K562 (cell line): Measurements from ENCODE around the gene AGO3. TPM values are rescaled to one million over a fixed set of nuclear protein-coding genes. Genes with fewer than 3 reads are reported as not detected.
A peak's percentile ranks its signal among the peaks of the same experiment; 100 is the strongest.

Experiments used
- ATAC-seq: fragments of 200-7000 bp; cut with Tn5 transposase; 3 replicates; pipeline ENCODE4 v1.9.1; 2020; ENCODE audit warnings: moderate library complexity
- BruUV-seq: library from RNA; stranded (reverse); fragments of 400-500 nt; replicated peaks from 2 replicates; lab custom pipeline; 2021; lab: Mats Ljungman, UMichigan
- CTCF ChIA-PET: fragments of 300-600 bp; formaldehyde crosslinking; extraction: SDS; loops from one replicate; lab custom pipeline; 2021; ENCODE audit warnings: low intra/inter-chr PET ratio; lab: Yijun Ruan, JAX
- POLR2A ChIA-PET: fragments of 300-600, 350-650 bp; sonication (Branson Sonifier 250); formaldehyde crosslinking; extraction: SDS; loops from one replicate; lab custom pipeline; 2021; ENCODE audit warnings: antibody characterized with exemption, inconsistent platforms; lab: Yijun Ruan, JAX
- DNase-seq, 4 experiments: peaks; one replicate each; pipeline versions ENCODE4 v3.0.0 to v3.0.0-alpha.2; 2011 to 2018; ENCODE audit warnings: low spot score in 3 of 4, mixed read lengths in 3 of 4; ENCODE audit errors: extremely low read depth in 1 of 4
- FAIRE-seq: peaks from 2 replicates; lab custom pipeline; 2011; peaks lifted over from hg19 to GRCh38; lab: Jason Lieb, UNC
- H2AFZ ChIP-seq: 2 replicates; pipeline ENCODE4 v1.6.0; 2011; ENCODE audit warnings: low read depth, low read length, control low read depth, inconsistent platforms
- H3K27ac ChIP-seq: fragments of 200-600 bp; 3 replicates; pipeline ENCODE4 v1.8.0; 2011; ENCODE audit warnings: low read depth, mild to moderate bottlenecking, control low read depth, inconsistent platforms, low read length, moderate library complexity, mixed read lengths; ENCODE audit errors: extremely low read depth
- H3K27me3 ChIP-seq, 2 experiments: fragments of 300-600 bp in 1 of 2; 2 replicates in 1 of 2; 3 replicates in 1 of 2; pipeline versions ENCODE4 v1.6.0 to v1.8.0; 2011; ENCODE audit warnings: inconsistent platforms in 2 of 2, low read length in 2 of 2, mild to moderate bottlenecking in 1 of 2, mixed read lengths in 1 of 2, moderate library complexity in 1 of 2; ENCODE audit not compliant: control insufficient read depth in 2 of 2, insufficient read depth in 2 of 2
- H3K36me3 ChIP-seq: fragments of 300-600 bp; 3 replicates; pipeline ENCODE4 v1.8.0; 2011; ENCODE audit warnings: mild to moderate bottlenecking, low read length, inconsistent platforms; ENCODE audit not compliant: control insufficient read depth, insufficient read depth
- H3K4me1 ChIP-seq, 2 experiments: fragments of 200-600 bp in 1 of 2; replicated peaks in 1 of 2; 2 replicates in 1 of 2; 3 replicates in 1 of 2; pipeline versions ENCODE4 v1.5.1 to v1.8.0; 2011; ENCODE audit warnings: inconsistent platforms in 2 of 2, low read length in 2 of 2, mild to moderate bottlenecking in 1 of 2, mixed read lengths in 1 of 2, moderate library complexity in 1 of 2; ENCODE audit not compliant: control insufficient read depth in 2 of 2, insufficient read depth in 2 of 2
- H3K4me2 ChIP-seq: 2 replicates; pipeline ENCODE4 v1.6.1; 2011; ENCODE audit warnings: low read length, control low read depth, inconsistent platforms, mixed read lengths; ENCODE audit not compliant: insufficient read depth
- H3K4me3 ChIP-seq: fragments of 200-600 bp; sonication (generic), shearing (Covaris generic); 2 replicates; pipeline ENCODE4 v1.5.1; 2016; ENCODE audit warnings: control low read depth, inconsistent platforms
- H3K79me2 ChIP-seq: fragments of 200-600 bp; 3 replicates; pipeline ENCODE4 v1.8.0; 2011; ENCODE audit warnings: low read length, inconsistent platforms; ENCODE audit not compliant: control insufficient read depth, insufficient read depth
- H3K9ac ChIP-seq, 2 experiments: 2 replicates each; pipeline versions ENCODE4 v1.6.0 to v1.6.1; 2011; ENCODE audit warnings: low read depth in 2 of 2, low read length in 2 of 2, control low read depth in 1 of 2, inconsistent platforms in 1 of 2, mild to moderate bottlenecking in 1 of 2, mixed read lengths in 1 of 2; ENCODE audit not compliant: insufficient read depth in 1 of 2
- H3K9me1 ChIP-seq: one replicate; pipeline ENCODE4 v1.6.0; 2011; ENCODE audit warnings: inconsistent platforms, mild to moderate bottlenecking, low read length, moderate library complexity; ENCODE audit not compliant: control insufficient read depth, insufficient read depth
- H3K9me3 ChIP-seq: replicated peaks from 2 replicates; pipeline ENCODE4 v1.5.1; 2011; ENCODE audit warnings: low read depth, low read length, inconsistent platforms; ENCODE audit not compliant: control insufficient read depth, insufficient read depth
- H4K20me1 ChIP-seq: replicated peaks from 2 replicates; pipeline ENCODE4 v1.6.1; 2011; ENCODE audit warnings: low read length, inconsistent platforms, mixed read lengths; ENCODE audit not compliant: control insufficient read depth, insufficient read depth
- ADNP ChIP-seq: fragments of 200-800 bp; sonication (Bioruptor generic); IDR thresholded peaks from 2 replicates; pipeline ENCODE4 v1.6.1; 2016; ENCODE audit warnings: missing genetic modification characterization, missing compliant biosample characterization
- BCOR ChIP-seq: fragments of 450-650 bp; IDR thresholded peaks from 2 replicates; pipeline ENCODE4 v1.6.1; 2016
- HDAC2 ChIP-seq: fragments of 450-650 bp; IDR thresholded peaks from 2 replicates; pipeline ENCODE4 v1.6.1; 2016; ENCODE audit warnings: mild to moderate bottlenecking
- IRF2 ChIP-seq: sonication (generic); formaldehyde crosslinking; IDR thresholded peaks from 2 replicates; pipeline ENCODE4 v1.8.1; 2022; ENCODE audit warnings: mild to moderate bottlenecking, missing genetic modification reagents
- KDM1A ChIP-seq, 2 experiments: fragments of 450-650 bp; IDR thresholded peaks; 2 replicates each; pipeline ENCODE4 v1.6.1; 2016; ENCODE audit warnings: mild to moderate bottlenecking in 2 of 2
- LCOR ChIP-seq: sonication (generic); formaldehyde crosslinking; IDR thresholded peaks from 2 replicates; pipeline ENCODE4 v1.8.0; 2022; ENCODE audit warnings: mild to moderate bottlenecking, missing genetic modification reagents
- MLX ChIP-seq, 2 experiments: fragments of 450-650 bp in 1 of 2; sonication (generic) in 1 of 2; formaldehyde crosslinking; conservative IDR thresholded peaks; 2 replicates each; pipeline versions ENCODE4 v1.4.0 to v1.8.1; 2020 to 2022; ENCODE audit warnings: mild to moderate bottlenecking in 1 of 2, missing genetic modification reagents in 1 of 2
- NEUROD1 ChIP-seq: fragments of 150-350 bp; IDR thresholded peaks from 2 replicates; pipeline ENCODE4 v1.6.1; 2014; ENCODE audit warnings: borderline replicate concordance, low read length, low read depth; ENCODE audit not compliant: partially characterized antibody
- RBM25 ChIP-seq: fragments of 200-400 bp; formaldehyde crosslinking; IDR thresholded peaks from 2 replicates; pipeline ENCODE4 v1.6.1; 2018; ENCODE audit warnings: low read length, low read depth, moderate library complexity; ENCODE audit not compliant: severe bottlenecking
- TARDBP ChIP-seq: fragments of 450-650 bp; IDR thresholded peaks from 2 replicates; pipeline ENCODE4 v1.6.1; 2016
- WGBS: fragments of 100-300 bp; shearing (Covaris generic); methylation state at CpG from one replicate; pipeline ENCODE4 v1.1.6; 2016; ENCODE audit warnings: low coverage, mixed read lengths; ENCODE audit not compliant: insufficient coverage; ENCODE audit errors: missing lambda C conversion rate; 5-methylcytosine and 5-hydroxymethylcytosine counted together
- in situ Hi-C: fragments of 300-500 bp; cut with MboI; formaldehyde crosslinking; loops from 4 replicates; pipeline ENCODE4 v1.15.0; 2018; ENCODE audit warnings: inconsistent platforms, mixed read lengths
- intact Hi-C: fragments of 100-400 bp; cut with micrococcal nuclease; formaldehyde crosslinking; loops from 2 replicates; pipeline ENCODE4 v1.14.2; 2022
- polyA plus RNA-seq, 8 experiments: library from polyadenylated mRNA; depleted of rRNA in 4 of 8; stranded (reverse) in 5 of 8; unstranded in 3 of 8; fragments of >200 nt; fragmentation: Nextera tagmentation in 2 of 8; fragmentation: Illumina TruSeq in 1 of 8; extraction: Ambion mirVana in 2 of 8; extraction: Trizol in 1 of 8; gene quantifications; 2 replicates each; pipeline versions ENCODE4 v1.2.1 to v1.2.3, GENCODE V29; 2011 to 2014; ENCODE audit warnings: inconsistent platforms in 1 of 8, missing spikeins in 1 of 8
- total RNA-seq, 7 experiments: library from RNA; depleted of rRNA in 6 of 7; stranded (reverse); fragments of >200 nt in 6 of 7; fragmentation: Illumina TruSeq in 2 of 7; extraction: Trizol in 2 of 7; gene quantifications; 2 replicates each; pipeline versions ENCODE4 v1.2.1 to v1.2.3, GENCODE V29; 2011 to 2021; ENCODE audit warnings: low replicate concordance in 1 of 7

The AGO3 gene
- total and polyA plus RNA-seq, 9 of the 15 experiments (the other 6 are each of a cell fraction or from before 2014, with no cell fraction given): 4.5 to 41.5 (median 22.7) TPM

- H3K9me3 ChIP-seq: no peaks in the 10 kb centered on the region
- H3K9ac ChIP-seq: no peak overlapping the region
- no peaks in the 10 kb centered on the region for H3K27me3 ChIP-seq
- peaks cover 11 to 21% of the 10 kb centered on the region in 2 experiments for H3K4me1 ChIP-seq
- CTCF ChIA-PET: no interaction called here
- in situ Hi-C loops: no loop called here
- no peak for DNase-seq
- peak; percentile 33 to 53; a peak in 3 of 4 replicates for TF ChIP-seq KDM1A (IDR thresholded peaks at IDR 0.05)
- no peak for TF ChIP-seq MLX (CRISPR knock-in tag; conservative IDR thresholded peaks at IDR 0.05)
- no peak for TF ChIP-seq LCOR (CRISPR knock-in tag)
- TF ChIP-seq ADNP (tag): peak; percentile 63; the same call in 1 of the 2 replicates
- TF ChIP-seq NEUROD1: no peak
- no peak for TF ChIP-seq IRF2 (CRISPR knock-in tag)
- peak; percentile 95 for TF ChIP-seq RBM25
- TF ChIP-seq TARDBP: no peak
- TF ChIP-seq BCOR: 0 out of 2 replicates have a peak, but pooled peaks have one; percentile 32
- TF ChIP-seq HDAC2: peak; percentile 64; the same call in 1 of the 2 replicates
- TF ChIP-seq, all 486 proteins: peak for 5
- WGBS: 94% methylated on average over 3 of the region's 3 CpGs
- no peak for ATAC-seq
- Histone ChIP-seq H2AFZ (no peak overlapping the region), H3K27ac (no peak overlapping the region), H3K36me3 (peaks cover 3% of the 10 kb centered on the region; the same call in 2 of the 3 replicates), H3K9me1 (no peaks in the 10 kb centered on the region), H3K4me3 (no peak overlapping the region), H3K4me2 (no peak overlapping the region), H3K79me2 (peaks cover 95% of the 10 kb centered on the region), H4K20me1 (no peaks in the 10 kb centered on the region)
- no TSS peak for BruUV-seq
- no peak for FAIRE-seq
- POLR2A ChIA-PET: no interaction called here
- intact Hi-C loops: no loop called here
These were observed 8.6 kb downstream of the AGO3 start for GRCh38 chr1:35939484-35939883.
